Measurements from ENCODE around the gene GTF2A2.

- TF ChIP-seq GABPA (IDR thresholded peaks at IDR 0.05; ENCODE audit: low read depth): no peak
- TF ChIP-seq CHD2 (IDR thresholded peaks at IDR 0.05; ENCODE audit: borderline replicate concordance, low read depth, low read length): no peak
- TF ChIP-seq CTCF (IDR thresholded peaks at IDR 0.05 in 2 of 3, conservative IDR thresholded peaks at IDR 0.05 in 1 of 3; ENCODE audit: control insufficient read depth in 2 of 3, extremely low read depth in 1 of 3, insufficient read depth in 1 of 3, low read depth in 3 of 3, low read length in 3 of 3): peak; percentile 59 to 64 (median 61)
These were observed 34.0 kb upstream of the GTF2A2 start for GRCh38 chr15:59691194-59691805.
